Activated effector memory CD4-positive, alpha-beta T cell treated with Interleukin-2 at 50 U/mL for 16 hours (primary cell): ENCODE data around the gene CCDC116.

Source experiments
- DNase-seq: peaks from one replicate; pipeline ENCODE4 v3.0.0-alpha.2; 2020

Gene CCDC116

DNA sequence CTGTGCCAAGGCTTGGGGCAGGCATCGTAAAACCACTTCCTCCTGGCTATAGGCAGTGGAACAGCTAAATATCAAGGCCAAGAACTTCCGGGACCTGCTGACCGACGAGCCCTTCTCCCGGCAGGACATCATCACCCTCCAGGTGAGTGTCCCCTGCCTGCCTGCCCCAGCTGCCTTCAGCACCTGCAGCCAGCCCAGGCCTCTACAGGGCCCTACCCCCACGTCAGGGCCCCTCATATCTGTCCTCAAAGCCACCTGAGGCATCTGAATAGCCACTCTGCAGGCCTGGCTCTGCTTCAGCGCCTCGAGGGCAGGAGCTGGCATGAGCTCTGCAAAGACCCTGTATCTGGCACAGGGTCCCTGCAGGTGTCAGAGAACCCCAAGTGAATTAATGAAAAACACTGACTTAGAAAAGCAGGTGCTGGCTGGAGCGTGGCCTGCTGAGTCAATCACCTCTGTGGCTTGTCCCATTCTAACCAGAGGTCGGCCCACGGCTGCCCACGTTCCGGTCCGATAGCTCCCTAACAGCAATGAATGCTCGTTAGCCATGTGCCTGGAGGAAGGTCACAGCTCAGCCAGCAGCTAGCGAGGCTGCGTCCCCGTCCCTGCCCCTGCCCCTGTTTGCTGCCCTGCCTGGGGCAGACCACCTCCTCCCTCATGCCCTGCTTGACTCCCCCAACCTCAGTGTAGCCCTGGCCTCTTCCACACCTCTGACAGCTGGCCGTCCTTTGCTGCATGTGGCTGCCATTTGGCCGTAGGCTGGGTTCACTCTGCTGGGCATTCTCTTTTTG lies 50.0 kb downstream of the CCDC116 start:
- no peak for DNase-seq

DNA sequence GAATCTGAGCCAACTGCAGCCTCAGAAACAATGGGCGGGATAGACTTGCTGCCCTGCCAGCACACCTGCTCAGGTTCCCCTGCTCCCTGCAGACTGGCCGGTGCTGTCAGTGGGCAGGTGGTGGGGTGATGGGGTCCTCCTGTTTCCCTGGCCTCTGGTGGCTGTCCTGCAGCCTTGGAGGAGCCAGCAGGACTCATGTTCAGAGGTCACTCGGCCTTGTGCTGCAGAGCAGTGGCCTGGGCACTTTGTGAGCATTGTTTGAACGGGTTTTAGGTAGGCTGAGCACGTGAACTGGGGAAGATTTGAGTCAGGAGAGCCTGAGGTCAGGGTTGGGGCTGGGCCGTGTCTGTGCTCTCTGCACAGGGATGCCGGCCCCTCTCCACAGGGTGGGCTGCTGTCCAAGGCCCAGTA lies 50.8 kb downstream of the CCDC116 start:
- no peak for DNase-seq

DNA sequence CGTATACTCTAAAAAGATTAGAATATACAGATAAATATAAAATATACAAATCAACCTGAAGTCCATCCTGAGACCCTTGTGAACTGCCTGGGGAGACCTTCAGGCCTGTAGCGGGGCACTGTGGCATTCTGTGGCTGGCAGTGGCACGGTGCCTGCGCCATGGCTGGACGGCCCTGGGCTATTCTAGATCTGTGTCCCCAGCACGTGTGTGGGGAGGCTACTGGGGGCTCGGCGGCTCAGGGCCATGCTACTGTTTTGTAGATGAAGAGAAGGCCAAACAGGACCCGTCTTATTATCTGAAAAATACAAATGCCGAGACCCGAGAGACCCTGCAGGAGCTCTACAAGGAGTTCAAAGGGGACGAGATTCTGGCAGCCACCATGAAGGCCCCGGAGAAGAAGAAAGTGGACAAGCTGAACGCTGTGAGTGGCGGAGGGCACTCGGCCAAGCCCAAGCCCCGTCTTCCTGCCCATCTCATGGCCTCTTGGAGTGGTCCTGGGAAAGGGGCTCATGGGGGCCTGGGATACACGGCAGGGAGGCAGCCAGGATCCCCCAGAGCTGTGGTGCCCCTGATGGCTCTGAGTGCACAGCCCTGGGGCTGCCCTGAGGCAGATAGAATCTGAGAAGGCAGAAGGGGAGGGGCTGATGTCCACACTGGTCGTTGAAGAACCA lies 52.1 kb downstream of the CCDC116 start:
- DNase-seq: no peak

DNA sequence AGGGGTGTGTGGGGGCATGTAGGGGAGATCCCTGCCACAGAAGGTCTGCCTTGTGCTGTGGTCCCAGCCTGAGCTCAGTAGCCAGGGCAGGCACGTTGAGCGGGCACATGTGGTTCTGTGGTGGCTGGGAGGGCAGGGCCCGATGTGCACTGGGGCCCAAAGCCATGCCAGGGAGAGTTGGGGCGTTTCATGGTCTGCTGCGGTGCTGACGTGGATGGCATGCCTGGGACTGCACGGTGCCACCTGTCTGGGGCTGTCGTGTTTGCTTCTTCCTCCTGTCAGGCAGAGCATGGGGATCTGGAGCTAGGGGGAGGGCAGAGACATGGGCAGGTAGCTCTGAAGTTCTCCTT lies 52.6 kb downstream of the CCDC116 start:
- DNase-seq: no peak

DNA sequence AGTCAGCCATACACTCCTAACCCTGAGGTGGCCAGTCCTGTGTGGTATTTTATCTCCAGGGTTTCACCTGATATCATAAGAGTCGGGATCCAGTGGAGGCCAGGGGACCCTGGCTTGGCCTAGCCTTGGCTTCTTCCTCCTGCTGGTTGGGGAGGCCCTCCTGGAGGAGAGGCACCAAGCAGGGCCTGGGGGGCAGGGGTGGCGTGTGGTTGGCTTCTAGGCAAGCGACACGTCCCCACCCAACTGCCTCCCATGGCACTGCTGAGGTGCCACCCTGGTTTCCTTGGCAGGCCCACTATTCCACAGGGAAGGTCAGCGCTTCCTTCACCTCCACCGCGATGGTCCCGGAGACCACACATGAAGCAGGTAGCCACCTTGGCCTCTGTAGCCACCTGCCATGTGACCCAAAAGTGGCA lies 53.6 kb downstream of the CCDC116 start:
- DNase-seq: no peak
